ENCODE measurements around the gene CCSER1. TPM values are rescaled to one million over a fixed set of nuclear protein-coding genes. Genes with fewer than 3 reads are reported as not detected.
"Not testable (repeated sequence)": the region's sequence is repeated elsewhere in the genome, so short reads cannot be mapped to it uniquely, and the experiment has no call there.

The CCSER1 gene
- total RNA-seq, 1 experiment from 2014 or later, result 4.1 TPM

DNA sequence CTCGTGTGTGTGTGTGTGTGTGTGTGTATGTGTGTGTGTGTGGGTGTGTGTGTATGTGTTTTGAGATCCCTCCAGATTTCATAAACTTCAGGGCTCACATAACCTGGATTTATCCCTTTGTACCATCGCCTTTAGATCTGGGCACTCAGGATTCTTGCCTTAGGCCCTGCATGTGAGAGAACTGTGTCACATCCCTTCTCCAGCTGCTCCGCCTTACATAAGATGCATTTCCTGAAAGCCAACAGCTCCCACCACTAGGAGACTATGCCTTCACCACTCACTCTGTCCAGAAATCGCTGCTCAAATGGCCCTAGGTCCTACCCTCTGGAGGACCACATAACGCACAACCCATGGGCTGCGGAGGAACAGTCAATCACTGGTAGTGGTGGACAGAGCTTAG is 348.8 kb downstream of the CCSER1 start:
- BruUV-seq (replicated peaks), result no TSS peak
- Histone ChIP-seq H3K4me3 (ENCODE audit: low read depth, low read length) (no peak overlapping the region), H3K9me3 (no peaks in the 10 kb centered on the region), H3K4me1 (no peaks in the 10 kb centered on the region), H3K36me3 (ENCODE audit: control insufficient read depth, insufficient read depth, low read length) (no peaks in the 10 kb centered on the region), H3K27me3 (replicated peaks; ENCODE audit: control insufficient read depth, insufficient read depth, low read length) (no peaks in the 10 kb centered on the region)
- intact Hi-C loops (cut with micrococcal nuclease; ENCODE audit: unreplicated experiment), result no loop called here
- H3K9me3 Mint-ChIP-seq (ENCODE audit: unreplicated experiment), result no peaks in the 10 kb centered on the region
- H3K4me3 Mint-ChIP-seq (ENCODE audit: unreplicated experiment), result no peak overlapping the region
- CTCF ChIA-PET, result no interaction called here
- H3K27me3 Mint-ChIP-seq (ENCODE audit: insufficient read depth, unreplicated experiment), result no peaks in the 10 kb centered on the region
- H3K27ac Mint-ChIP-seq (ENCODE audit: unreplicated experiment), result no peak overlapping the region
- DNase-seq, result no peak
- no peaks in the 10 kb centered on the region for H3K36me3 Mint-ChIP-seq (ENCODE audit: insufficient read depth, unreplicated experiment)
- TF ChIP-seq, protein P1, sequence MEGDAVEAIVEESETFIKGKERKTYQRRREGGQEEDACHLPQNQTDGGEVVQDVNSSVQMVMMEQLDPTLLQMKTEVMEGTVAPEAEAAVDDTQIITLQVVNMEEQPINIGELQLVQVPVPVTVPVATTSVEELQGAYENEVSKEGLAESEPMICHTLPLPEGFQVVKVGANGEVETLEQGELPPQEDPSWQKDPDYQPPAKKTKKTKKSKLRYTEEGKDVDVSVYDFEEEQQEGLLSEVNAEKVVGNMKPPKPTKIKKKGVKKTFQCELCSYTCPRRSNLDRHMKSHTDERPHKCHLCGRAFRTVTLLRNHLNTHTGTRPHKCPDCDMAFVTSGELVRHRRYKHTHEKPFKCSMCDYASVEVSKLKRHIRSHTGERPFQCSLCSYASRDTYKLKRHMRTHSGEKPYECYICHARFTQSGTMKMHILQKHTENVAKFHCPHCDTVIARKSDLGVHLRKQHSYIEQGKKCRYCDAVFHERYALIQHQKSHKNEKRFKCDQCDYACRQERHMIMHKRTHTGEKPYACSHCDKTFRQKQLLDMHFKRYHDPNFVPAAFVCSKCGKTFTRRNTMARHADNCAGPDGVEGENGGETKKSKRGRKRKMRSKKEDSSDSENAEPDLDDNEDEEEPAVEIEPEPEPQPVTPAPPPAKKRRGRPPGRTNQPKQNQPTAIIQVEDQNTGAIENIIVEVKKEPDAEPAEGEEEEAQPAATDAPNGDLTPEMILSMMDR (IDR thresholded peaks at IDR 0.05; ENCODE audit: insufficient read depth in 1 of 2, low read depth in 1 of 2, low read length in 1 of 2, severe bottlenecking in 1 of 2, unreplicated experiment in 1 of 2), result no peak
- no peaks in the 10 kb centered on the region for H3K4me1 Mint-ChIP-seq (ENCODE audit: low read depth, unreplicated experiment)
- POLR2A ChIA-PET, result no interaction called here

DNA sequence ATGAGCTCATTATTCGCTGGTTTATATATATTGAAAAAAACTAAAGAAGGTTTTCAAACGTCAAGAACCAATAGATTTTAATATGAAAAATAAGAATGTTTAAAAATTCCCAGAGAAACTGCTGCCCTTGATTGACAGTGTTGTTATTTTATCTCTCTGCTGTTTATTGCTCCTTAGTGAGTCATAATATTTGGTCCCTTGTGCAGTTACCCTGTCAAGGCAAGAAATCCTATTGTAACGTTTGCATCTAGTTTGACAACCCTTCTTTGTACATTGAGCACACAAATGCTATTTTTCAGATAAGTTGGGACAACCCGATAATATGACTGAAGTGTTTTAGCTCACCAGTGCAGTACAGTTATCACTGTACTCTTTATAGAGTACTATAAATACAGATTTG is 349.4 kb downstream of the CCSER1 start:
- intact Hi-C loops (cut with micrococcal nuclease; ENCODE audit: unreplicated experiment), result no loop called here
- Histone ChIP-seq H3K27me3 (replicated peaks; ENCODE audit: control insufficient read depth, insufficient read depth, low read length) (no peaks in the 10 kb centered on the region), H3K4me1 (no peaks in the 10 kb centered on the region), H3K4me3 (ENCODE audit: low read depth, low read length) (no peak overlapping the region), H3K9me3 (no peaks in the 10 kb centered on the region), H3K36me3 (ENCODE audit: control insufficient read depth, insufficient read depth, low read length) (no peaks in the 10 kb centered on the region)
- DNase-seq, result no peak
- CTCF ChIA-PET, result no interaction called here
- Mint-ChIP-seq H3K9me3 (ENCODE audit: unreplicated experiment) (no peaks in the 10 kb centered on the region), H3K4me1 (ENCODE audit: low read depth, unreplicated experiment) (no peaks in the 10 kb centered on the region), H3K4me3 (ENCODE audit: unreplicated experiment) (no peak overlapping the region), H3K27me3 (ENCODE audit: insufficient read depth, unreplicated experiment) (no peaks in the 10 kb centered on the region), H3K27ac (ENCODE audit: unreplicated experiment) (no peak overlapping the region), H3K36me3 (ENCODE audit: insufficient read depth, unreplicated experiment) (no peaks in the 10 kb centered on the region)
- TF ChIP-seq, protein P1 (IDR thresholded peaks at IDR 0.05; ENCODE audit: insufficient read depth in 1 of 2, low read depth in 1 of 2, low read length in 1 of 2, severe bottlenecking in 1 of 2, unreplicated experiment in 1 of 2), result no peak
- no TSS peak for BruUV-seq (replicated peaks)
- POLR2A ChIA-PET, result no interaction called here

DNA sequence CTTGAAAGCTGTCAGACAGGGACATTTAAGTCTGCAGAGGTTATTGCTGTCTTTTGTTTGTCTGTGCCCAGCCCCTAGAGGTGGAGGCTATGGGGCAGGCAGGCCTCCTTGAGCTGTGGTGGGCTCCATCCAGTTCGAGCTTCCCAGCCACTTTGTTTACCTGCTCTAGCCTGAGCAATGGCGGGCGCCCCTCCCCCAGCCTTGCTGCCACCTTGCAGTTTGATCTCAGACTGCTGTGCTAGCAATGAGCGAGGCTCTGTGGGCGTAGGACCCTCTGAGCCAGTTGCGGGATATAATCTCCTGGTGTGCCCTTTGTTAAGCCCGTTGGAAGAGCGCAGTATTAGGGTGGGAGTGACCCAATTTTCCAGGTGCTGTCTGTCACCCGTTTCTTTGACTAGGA is 357.7 kb downstream of the CCSER1 start:
- POLR2A ChIA-PET; H3K27ac Mint-ChIP-seq (ENCODE audit: unreplicated experiment); H3K4me1 Mint-ChIP-seq (ENCODE audit: low read depth, unreplicated experiment); CTCF ChIA-PET; BruUV-seq (replicated peaks); H3K36me3 ChIP-seq (ENCODE audit: control insufficient read depth, insufficient read depth, low read length); H3K4me3 Mint-ChIP-seq (ENCODE audit: unreplicated experiment); H3K9me3 ChIP-seq; intact Hi-C loops (cut with micrococcal nuclease; ENCODE audit: unreplicated experiment); H3K36me3 Mint-ChIP-seq (ENCODE audit: insufficient read depth, unreplicated experiment); H3K4me1 ChIP-seq; H3K4me3 ChIP-seq (ENCODE audit: low read depth, low read length); H3K9me3 Mint-ChIP-seq (ENCODE audit: unreplicated experiment); H3K27me3 Mint-ChIP-seq (ENCODE audit: insufficient read depth, unreplicated experiment); DNase-seq; H3K27me3 ChIP-seq (replicated peaks; ENCODE audit: control insufficient read depth, insufficient read depth, low read length): not testable (repeated sequence)

DNA sequence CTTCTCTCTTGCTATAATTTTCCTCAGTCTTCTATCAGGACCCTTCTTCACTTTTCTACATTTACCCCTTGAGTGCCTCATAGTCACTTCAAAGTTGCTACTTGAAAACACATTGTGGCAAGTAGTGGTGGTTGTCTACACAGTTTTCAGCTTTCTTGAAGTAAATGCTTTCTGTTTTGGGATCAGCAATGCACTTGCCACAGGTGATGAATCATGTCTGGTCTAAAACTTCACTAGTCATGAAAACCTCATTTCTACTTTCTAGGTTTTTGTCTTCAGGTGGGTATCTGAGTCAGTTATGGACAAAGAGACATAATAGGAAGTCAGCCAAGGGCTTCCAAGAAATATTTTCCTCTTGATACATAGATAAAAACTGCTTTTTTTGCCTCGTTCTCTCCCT is 359.2 kb downstream of the CCSER1 start:
- no peak overlapping the region for H3K4me3 Mint-ChIP-seq (ENCODE audit: unreplicated experiment)
- DNase-seq, result no peak
- intact Hi-C loops (cut with micrococcal nuclease; ENCODE audit: unreplicated experiment), result no loop called here
- H3K27me3 Mint-ChIP-seq (ENCODE audit: insufficient read depth, unreplicated experiment), result no peaks in the 10 kb centered on the region
- Histone ChIP-seq H3K9me3 (no peaks in the 10 kb centered on the region), H3K4me3 (ENCODE audit: low read depth, low read length) (no peak overlapping the region), H3K4me1 (no peaks in the 10 kb centered on the region), H3K27me3 (replicated peaks; ENCODE audit: control insufficient read depth, insufficient read depth, low read length) (no peaks in the 10 kb centered on the region), H3K36me3 (ENCODE audit: control insufficient read depth, insufficient read depth, low read length) (no peaks in the 10 kb centered on the region)
- BruUV-seq (replicated peaks), result no TSS peak
- ChIA-PET CTCF (no interaction called here), POLR2A (no interaction called here)
- no peaks in the 10 kb centered on the region for H3K9me3 Mint-ChIP-seq (ENCODE audit: unreplicated experiment)
- no peaks in the 10 kb centered on the region for H3K36me3 Mint-ChIP-seq (ENCODE audit: insufficient read depth, unreplicated experiment)
- no peaks in the 10 kb centered on the region for H3K4me1 Mint-ChIP-seq (ENCODE audit: low read depth, unreplicated experiment)
- TF ChIP-seq, protein P1 (IDR thresholded peaks at IDR 0.05; ENCODE audit: insufficient read depth in 1 of 2, low read depth in 1 of 2, low read length in 1 of 2, severe bottlenecking in 1 of 2, unreplicated experiment in 1 of 2), result no peak
- H3K27ac Mint-ChIP-seq (ENCODE audit: unreplicated experiment), result no peak overlapping the region

All from Caco-2 (cell line).